Lung microvascular endothelial cell (primary cell): ENCODE measurements around the gene SCGB2A2. TPM values are rescaled to one million over a fixed set of nuclear protein-coding genes. Genes with fewer than 3 reads are reported as not detected.

Experiments
- DNase-seq, 2 donors: peaks; one replicate each; pipeline versions ENCODE4 v3.0.0 to v3.0.0-alpha.2; 2010; ENCODE audit warnings: low read depth in 2 of 2
- total RNA-seq: library from RNA; depleted of rRNA; stranded (reverse); fragments of >200 nt; gene quantifications from 2 replicates; pipeline ENCODE4 v1.2.1, GENCODE V29; 2014

SCGB2A2 gene
- total RNA-seq: not detected in 2 replicates

- peak; percentile 20 to 45 for DNase-seq
These were observed at the start of gene SCGB2A2 for GRCh38 chr11:62269654-62270278. Gene SCGB2A2, plus strand, starts transcription at chr11:62270158. Its CDS starts 59 bp downstream, at chr11:62270217.

- DNase-seq: no peak
These were observed 48.5 kb upstream of the SCGB2A2 start for GRCh38 chr11:62221498-62221897.

- peak; percentile 11 to 35 for DNase-seq
These were observed 46.9 kb upstream of the SCGB2A2 start for GRCh38 chr11:62223095-62223494.

DNA sequence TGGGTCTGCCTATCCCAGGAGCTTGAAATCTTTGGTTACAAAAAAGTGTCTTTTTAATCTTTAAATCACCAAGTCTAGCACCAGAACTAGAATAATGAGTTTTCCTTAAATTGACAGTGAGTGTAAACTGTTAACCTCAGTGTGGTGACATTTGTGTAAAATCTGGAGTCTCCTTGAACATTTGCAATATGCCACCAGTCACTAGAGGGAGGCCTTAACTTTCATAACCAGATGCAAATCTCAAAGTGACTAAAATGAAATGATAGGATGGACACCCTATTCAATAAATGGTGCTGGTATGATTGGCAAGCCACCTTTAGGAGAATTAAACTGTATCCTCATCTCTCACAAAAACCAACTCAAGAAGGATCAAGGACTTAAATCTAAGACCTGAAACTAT lies 36.2 kb upstream of the SCGB2A2 start:
- peak; percentile 26 to 44 for DNase-seq

DNA sequence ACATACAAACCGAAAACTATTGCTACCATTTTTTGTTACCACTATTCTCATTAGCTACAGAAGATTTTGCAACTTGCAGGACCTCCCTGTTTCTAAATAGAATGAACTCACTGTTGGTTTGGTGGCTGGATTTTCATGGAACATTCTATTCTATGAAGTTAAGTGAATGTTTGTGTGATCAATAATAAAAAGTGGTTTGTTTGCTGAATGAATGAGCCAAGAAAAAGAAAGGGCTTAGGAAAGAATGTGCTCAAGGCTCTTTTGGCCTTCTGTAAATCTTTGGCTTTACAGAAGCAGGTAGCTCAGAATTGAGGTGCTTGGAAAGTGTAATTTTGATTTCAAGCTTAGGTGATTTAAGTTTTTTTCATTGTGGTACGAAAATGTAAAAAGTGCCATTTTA lies 33.8 kb upstream of the SCGB2A2 start:
- no peak for DNase-seq

GRCh38 chr11:62237499-62237898 lies 32.5 kb upstream of the SCGB2A2 start:
- no peak for DNase-seq

DNA sequence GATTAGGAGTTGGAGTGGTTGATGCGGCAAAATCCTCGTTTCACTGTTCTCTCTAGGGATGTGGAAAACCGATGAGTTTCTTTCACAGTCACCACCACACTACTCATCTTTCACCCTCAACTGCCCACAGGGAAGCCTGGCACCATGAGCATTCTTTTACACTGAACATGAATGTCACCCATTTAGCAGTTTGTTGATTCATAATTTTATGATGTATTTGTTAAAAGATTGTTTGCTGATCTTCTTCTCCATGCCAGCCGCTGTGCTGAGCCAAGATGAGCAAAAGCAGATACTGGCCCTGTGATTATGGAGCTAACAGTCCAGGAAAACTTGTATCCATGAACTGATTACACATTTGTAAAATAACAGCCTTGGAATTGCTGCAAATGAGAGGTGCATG lies 31.8 kb upstream of the SCGB2A2 start:
- DNase-seq: no peak

DNA sequence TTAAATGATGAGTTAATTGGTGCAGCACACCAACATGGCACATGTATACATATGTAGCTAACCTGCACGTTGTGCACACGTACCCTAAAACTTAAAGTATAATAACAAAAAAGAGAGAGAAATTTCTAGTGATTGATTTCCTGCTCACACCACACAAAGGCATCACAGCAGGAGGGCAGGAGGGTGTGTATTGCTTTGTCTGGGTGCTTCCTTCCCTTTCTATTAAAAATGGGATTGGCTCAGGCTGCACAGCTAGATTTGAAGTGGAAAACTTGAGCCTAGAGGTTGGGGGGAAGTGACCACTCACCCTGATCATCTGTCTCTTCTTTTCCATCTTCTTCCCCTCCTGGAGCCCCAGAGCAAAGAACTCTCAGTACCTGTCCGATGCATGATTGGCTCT lies 28.9 kb upstream of the SCGB2A2 start:
- DNase-seq: no peak

- no peak for DNase-seq
These were observed 27.9 kb upstream of the SCGB2A2 start, which contains the start of gene SCGB1D2 for GRCh38 chr11:62242021-62242420. Gene SCGB1D2, plus strand, starts transcription at chr11:62242239. Its CDS starts 69 bp downstream, at chr11:62242308.

DNA sequence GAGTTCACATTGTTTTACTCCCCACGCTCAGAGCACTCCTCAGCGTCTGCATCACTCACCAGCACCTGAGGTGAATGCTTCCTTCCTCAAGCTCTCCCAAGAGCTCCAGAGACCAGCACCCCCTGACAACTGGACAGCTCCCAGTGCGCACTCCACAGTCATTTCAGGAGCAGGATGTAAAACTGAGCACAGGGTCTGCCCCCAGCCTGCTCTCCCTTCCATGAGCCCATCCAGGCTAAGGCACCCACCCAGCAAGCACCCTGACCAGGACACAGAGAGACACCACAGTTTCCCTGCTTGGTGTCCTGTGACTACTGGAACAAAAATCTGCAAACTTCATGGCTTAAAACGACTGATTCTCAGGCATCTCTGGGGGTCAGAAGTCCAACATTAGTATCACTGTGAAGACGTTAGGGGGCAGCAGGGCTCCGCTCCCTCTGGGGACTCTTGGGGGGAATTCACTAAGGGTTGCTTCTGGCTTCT lies 24.6 kb upstream of the SCGB2A2 start:
- DNase-seq: peak; percentile 48 to 71

- DNase-seq: no peak
These were observed 18.3 kb upstream of the SCGB2A2 start for GRCh38 chr11:62251698-62252097.

DNA sequence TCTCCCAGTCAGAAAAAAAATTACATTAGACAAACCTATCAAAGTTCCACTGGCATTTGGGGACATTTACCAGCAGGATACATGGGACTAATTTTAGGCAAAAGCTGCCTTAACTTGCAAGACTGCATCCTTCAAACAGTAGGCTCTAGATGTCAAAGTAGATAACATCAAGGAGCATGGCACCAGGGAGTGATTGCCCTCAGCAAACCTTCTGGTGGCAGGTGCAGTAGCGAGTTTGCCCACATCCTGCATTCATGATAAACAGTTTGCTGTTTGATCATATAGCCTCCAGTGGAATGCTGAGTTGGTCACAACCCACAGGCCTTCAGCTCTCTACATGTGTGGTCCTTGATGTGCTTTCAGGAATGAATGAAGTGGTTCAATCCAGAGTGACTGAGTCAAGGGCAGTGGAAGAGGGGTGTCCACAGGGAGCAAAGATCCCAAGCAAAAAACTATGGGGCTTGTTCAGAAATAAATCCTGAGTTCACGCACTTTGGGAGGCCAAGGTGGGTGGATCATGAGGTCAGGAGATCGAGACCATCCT lies 15.9 kb upstream of the SCGB2A2 start:
- no peak for DNase-seq

GRCh38 chr11:62256281-62256680 lies 13.7 kb upstream of the SCGB2A2 start:
- peak in 1 of 2 donors; percentile 33 for DNase-seq

DNA sequence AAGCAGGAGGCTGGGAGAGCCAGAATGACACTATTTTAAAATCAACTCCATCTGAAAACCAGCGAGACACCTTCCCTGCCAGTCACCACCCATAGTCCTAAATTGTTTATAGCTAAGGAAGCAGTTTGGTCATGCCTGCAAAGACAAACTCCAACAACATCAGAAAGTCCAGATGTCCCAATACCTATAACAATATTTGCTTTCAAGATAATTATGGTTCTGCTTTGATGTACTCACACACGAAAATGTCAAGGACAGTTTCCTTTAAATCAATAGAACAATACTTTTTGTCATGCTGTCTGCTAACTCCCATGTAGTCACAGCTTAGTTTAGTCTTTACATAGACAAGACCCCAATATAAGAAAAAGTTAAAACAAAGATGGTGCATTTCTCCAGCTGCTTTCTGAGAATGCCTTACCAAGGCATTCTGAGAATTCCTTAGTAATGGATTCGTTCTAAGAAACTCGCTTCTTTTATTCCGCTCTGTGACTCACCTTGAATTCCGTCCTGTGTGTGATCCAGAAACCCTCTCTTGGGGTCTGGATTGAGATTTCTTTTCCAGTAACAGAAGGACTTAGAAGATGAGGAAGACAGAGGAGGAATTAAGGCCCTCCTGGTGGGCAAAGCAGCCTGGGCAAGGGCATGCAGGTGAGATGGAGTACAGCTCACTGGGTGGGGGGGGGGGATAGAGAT lies 9.6 kb upstream of the SCGB2A2 start:
- DNase-seq: no peak

DNA sequence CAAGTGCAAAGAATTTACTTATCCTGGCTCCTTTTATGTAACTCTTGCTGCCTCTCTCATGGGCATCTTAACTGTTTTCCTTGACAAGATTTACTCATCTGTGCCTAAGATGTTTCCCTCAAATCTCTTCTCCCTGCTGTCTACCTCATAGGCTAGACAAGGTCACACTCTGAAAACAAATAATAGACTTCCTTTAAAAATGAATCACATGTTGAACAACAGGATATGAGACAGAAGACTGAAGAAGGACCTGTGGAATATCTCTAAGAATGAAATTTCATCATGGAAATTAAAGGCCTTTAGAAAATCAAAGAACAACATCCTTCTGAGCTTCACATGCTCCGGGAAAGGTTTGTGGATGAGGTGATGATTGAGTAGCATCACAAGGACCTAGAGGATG lies 6.0 kb upstream of the SCGB2A2 start:
- DNase-seq: peak in 1 of 2 donors; percentile 87

DNA sequence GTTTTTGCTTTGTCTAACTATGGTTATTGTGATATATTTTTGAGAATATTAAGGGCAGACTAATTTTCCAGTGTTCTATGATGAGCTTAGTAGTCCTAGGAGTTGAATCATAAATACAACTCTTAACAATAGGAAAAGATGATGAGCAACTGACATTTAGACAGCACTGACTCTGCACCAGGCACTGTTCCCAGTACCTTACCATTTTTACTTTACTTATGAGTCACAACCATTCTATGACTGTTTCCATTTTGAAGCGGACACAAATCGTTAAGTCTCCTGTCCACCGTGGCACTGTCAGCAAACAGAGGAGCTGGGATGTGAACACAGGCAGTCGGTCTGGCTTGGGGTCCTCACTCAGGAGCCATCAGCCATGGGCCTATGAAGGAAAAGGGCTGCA lies 3.4 kb upstream of the SCGB2A2 start:
- DNase-seq: peak; percentile 65 to 89

GRCh38 chr11:62267050-62267449 lies 2.9 kb upstream of the SCGB2A2 start:
- DNase-seq: no peak

DNA sequence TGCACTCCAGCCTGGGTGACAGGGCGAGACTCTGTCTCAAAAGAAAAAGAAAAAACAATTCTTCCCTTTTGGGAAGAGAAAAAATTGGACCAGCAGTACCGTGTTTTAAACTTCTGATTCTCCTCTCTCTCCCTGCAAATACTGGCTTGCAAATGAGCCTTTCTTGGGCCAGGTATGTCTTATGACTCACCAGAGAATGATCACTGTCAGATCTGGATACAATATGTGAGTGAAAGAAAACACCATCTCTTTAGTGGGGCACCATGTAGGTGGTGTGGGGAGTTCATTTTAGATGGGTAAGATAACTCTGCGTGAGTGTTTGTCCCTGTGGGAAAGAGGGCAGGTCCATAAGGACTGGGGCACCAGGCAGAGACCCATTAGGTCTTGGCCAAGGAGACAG lies 2.4 kb upstream of the SCGB2A2 start:
- peak in 1 of 2 donors; percentile 47 for DNase-seq

- DNase-seq: no peak
These were observed 3.3 kb downstream of the SCGB2A2 start for GRCh38 chr11:62273284-62273683.

GRCh38 chr11:62273789-62274275 lies 3.9 kb downstream of the SCGB2A2 start:
- no peak for DNase-seq

DNA sequence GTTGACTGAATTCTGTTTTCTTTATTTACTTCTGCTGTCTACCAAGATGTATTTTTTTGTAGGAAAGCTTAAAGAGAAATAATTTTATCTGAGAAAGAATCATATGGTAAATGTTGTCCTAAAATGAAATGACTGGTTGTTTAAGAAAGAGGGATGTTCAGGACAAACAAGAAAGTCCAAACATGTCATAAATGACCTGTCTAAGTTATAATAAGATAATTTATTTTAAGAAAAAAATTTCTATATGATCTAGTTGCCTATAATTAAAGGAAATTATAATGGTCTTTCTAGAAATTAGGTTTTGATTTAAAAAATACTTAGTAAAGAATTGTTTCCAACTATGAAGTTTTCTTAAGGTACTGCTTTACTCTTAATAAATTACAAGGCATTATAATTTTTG lies 10.5 kb downstream of the SCGB2A2 start:
- DNase-seq: no peak

DNA sequence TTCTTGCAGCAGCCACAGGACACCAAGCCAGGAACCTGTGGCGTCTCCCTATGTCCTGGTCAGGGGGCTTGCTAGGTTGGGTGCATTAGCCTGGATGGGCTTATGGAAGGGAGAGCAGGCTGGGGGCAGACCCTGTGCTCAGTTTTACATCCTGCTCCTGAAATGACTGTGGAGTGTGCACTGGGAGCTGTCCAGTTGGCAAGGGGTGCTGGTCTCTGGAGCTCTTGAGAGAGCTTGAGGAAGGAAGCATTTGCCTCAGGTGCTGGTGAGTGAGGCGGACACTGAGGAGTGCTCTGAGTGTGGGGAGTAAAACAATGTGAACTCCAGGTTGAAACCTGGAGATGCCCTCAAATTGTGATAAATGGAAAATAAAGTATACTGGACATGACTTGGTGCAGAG lies 25.5 kb downstream of the SCGB2A2 start:
- DNase-seq: peak; percentile 38 to 56

- DNase-seq: no peak
These were observed 29.0 kb downstream of the SCGB2A2 start, which contains the start of gene SCGB1D4 for GRCh38 chr11:62298975-62299374. Gene SCGB1D4, minus strand, starts transcription at chr11:62299075. Its CDS starts 65 bp downstream, at chr11:62299010.
